Measurements from ENCODE around the gene NNMT.

DNA sequence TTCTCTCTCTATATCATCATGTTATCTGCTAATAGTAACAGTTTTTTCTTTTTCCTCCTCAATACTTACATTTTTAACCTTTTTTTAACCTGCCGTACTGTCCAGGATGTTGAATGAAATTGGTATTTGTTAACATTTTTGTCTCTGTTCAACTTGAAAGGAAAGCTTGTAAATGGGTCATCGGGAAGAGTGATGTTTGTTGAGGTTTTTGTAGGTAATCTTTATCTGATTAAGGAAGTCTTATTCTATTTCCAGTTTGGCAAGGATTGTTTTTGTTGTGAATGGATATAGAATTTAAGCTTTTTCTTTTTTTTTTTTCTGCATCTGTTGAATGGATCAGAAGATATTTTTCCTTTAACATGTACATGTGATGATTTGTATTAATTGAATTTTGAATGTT lies 8.1 kb upstream of the NNMT start:
- TF ChIP-seq, protein P1, sequence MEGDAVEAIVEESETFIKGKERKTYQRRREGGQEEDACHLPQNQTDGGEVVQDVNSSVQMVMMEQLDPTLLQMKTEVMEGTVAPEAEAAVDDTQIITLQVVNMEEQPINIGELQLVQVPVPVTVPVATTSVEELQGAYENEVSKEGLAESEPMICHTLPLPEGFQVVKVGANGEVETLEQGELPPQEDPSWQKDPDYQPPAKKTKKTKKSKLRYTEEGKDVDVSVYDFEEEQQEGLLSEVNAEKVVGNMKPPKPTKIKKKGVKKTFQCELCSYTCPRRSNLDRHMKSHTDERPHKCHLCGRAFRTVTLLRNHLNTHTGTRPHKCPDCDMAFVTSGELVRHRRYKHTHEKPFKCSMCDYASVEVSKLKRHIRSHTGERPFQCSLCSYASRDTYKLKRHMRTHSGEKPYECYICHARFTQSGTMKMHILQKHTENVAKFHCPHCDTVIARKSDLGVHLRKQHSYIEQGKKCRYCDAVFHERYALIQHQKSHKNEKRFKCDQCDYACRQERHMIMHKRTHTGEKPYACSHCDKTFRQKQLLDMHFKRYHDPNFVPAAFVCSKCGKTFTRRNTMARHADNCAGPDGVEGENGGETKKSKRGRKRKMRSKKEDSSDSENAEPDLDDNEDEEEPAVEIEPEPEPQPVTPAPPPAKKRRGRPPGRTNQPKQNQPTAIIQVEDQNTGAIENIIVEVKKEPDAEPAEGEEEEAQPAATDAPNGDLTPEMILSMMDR (optimal IDR thresholded peaks at IDR 0.05 in 1 of 3, IDR thresholded peaks at IDR 0.05 in 1 of 3, conservative IDR thresholded peaks at IDR 0.05 in 1 of 3; ENCODE audit: extremely low read depth in 1 of 3, insufficient read depth in 2 of 3, low read length in 3 of 3), result no peak
- no peak for TF ChIP-seq EZH2 (IDR thresholded peaks at IDR 0.05; ENCODE audit: low read length)

Data from keratinocyte (primary cell).